Nephron progenitor cell (in vitro differentiated cells): ENCODE measurements around the gene ANP32B.

Source experiments
- DNase-seq: peaks from one replicate; pipeline ENCODE4 v3.0.0; 2021
- H3K27ac Mint-ChIP-seq: 2 replicates; pipeline ENCODE4 v1.8.0; 2021; ENCODE audit warnings: mild to moderate bottlenecking, moderate library complexity, mixed read lengths
- H3K27me3 Mint-ChIP-seq: 2 replicates; pipeline ENCODE4 v1.8.0; 2021; ENCODE audit warnings: mild to moderate bottlenecking, low read depth, mixed read lengths; ENCODE audit not compliant: poor library complexity
- H3K36me3 Mint-ChIP-seq: 2 replicates; pipeline ENCODE4 v1.8.0; 2021; ENCODE audit warnings: low read depth, mixed read lengths
- H3K4me1 Mint-ChIP-seq: 2 replicates; pipeline ENCODE4 v1.8.0; 2021; ENCODE audit warnings: mixed read lengths
- H3K4me3 Mint-ChIP-seq: 2 replicates; pipeline ENCODE4 v1.8.0; 2021; ENCODE audit warnings: mild to moderate bottlenecking, moderate library complexity, mixed read lengths
- H3K9me3 Mint-ChIP-seq: 2 replicates; pipeline ENCODE4 v1.8.0; 2021; ENCODE audit warnings: mild to moderate bottlenecking, moderate library complexity, mixed read lengths
- CTCF ChIP-seq: fragments of 200-600 bp; sonication (generic); IDR thresholded peaks from 2 replicates; pipeline ENCODE4 v1.5.0; 2021; ENCODE audit warnings: antibody characterized with exemption

Gene ANP32B

GRCh38 chr9:98037357-98037756, 54.2 kb downstream of the ANP32B start:
- TF ChIP-seq CTCF = no peak
- no peaks in the 10 kb centered on the region for H3K36me3 Mint-ChIP-seq
- no peaks in the 10 kb centered on the region for H3K9me3 Mint-ChIP-seq
- peaks cover 34% of the 10 kb centered on the region for H3K27me3 Mint-ChIP-seq
- H3K27ac Mint-ChIP-seq = no peak overlapping the region
- DNase-seq = no peak
- H3K4me3 Mint-ChIP-seq = no peak overlapping the region
- H3K4me1 Mint-ChIP-seq = peaks cover 32% of the 10 kb centered on the region

GRCh38 chr9:98038958-98039357, 55.8 kb downstream of the ANP32B start:
- Mint-ChIP-seq H3K27ac (no peak overlapping the region), H3K27me3 (peaks cover 34% of the 10 kb centered on the region), H3K9me3 (no peaks in the 10 kb centered on the region), H3K4me3 (no peak overlapping the region), H3K36me3 (no peaks in the 10 kb centered on the region), H3K4me1 (peaks cover 32% of the 10 kb centered on the region)
- DNase-seq = no peak
- TF ChIP-seq CTCF = no peak

- no peak for TF ChIP-seq CTCF
- no peak overlapping the region for H3K4me3 Mint-ChIP-seq
- DNase-seq = no peak
- H3K27ac Mint-ChIP-seq = no peak overlapping the region
- H3K27me3 Mint-ChIP-seq = peaks cover 30% of the 10 kb centered on the region
- H3K9me3 Mint-ChIP-seq = no peaks in the 10 kb centered on the region
- peaks cover 32% of the 10 kb centered on the region for H3K4me1 Mint-ChIP-seq
- no peaks in the 10 kb centered on the region for H3K36me3 Mint-ChIP-seq
These were observed 56.5 kb downstream of the ANP32B start for GRCh38 chr9:98039607-98040017.

- TF ChIP-seq CTCF = no peak
- H3K4me1 Mint-ChIP-seq = peaks cover 26% of the 10 kb centered on the region
- peak overlapping the region; percentile 35 for H3K4me3 Mint-ChIP-seq
- H3K27ac Mint-ChIP-seq = no peak overlapping the region
- no peaks in the 10 kb centered on the region for H3K36me3 Mint-ChIP-seq
- H3K27me3 Mint-ChIP-seq = peaks cover 29% of the 10 kb centered on the region
- DNase-seq = no peak
- peaks cover 3% of the 10 kb centered on the region for H3K9me3 Mint-ChIP-seq
These were observed 57.1 kb downstream of the ANP32B start for GRCh38 chr9:98040212-98040611.

GRCh38 chr9:98043915-98044314, 60.8 kb downstream of the ANP32B start:
- peaks cover 24% of the 10 kb centered on the region for H3K27me3 Mint-ChIP-seq
- no peak for TF ChIP-seq CTCF
- H3K9me3 Mint-ChIP-seq = peaks cover 5% of the 10 kb centered on the region
- no peak overlapping the region for H3K4me3 Mint-ChIP-seq
- no peak overlapping the region for H3K27ac Mint-ChIP-seq
- H3K36me3 Mint-ChIP-seq = no peaks in the 10 kb centered on the region
- peaks cover 16% of the 10 kb centered on the region for H3K4me1 Mint-ChIP-seq
- no peak for DNase-seq

- DNase-seq = no peak
- H3K4me1 Mint-ChIP-seq = peaks cover 6% of the 10 kb centered on the region
- H3K36me3 Mint-ChIP-seq = no peaks in the 10 kb centered on the region
- H3K9me3 Mint-ChIP-seq = peaks cover 5% of the 10 kb centered on the region
- peaks cover 12% of the 10 kb centered on the region for H3K27me3 Mint-ChIP-seq
- no peak for TF ChIP-seq CTCF
- no peak overlapping the region for H3K27ac Mint-ChIP-seq
- H3K4me3 Mint-ChIP-seq = no peak overlapping the region
These were observed 62.4 kb downstream of the ANP32B start for GRCh38 chr9:98045234-98046179.
